Measurements from ENCODE around the gene TREH.

Gene TREH

GRCh38 chr11:118705791-118706545, 26.5 kb upstream of the TREH start:
- Histone ChIP-seq H3K27me3 (replicated peaks) (no peaks in the 10 kb centered on the region), H3K27ac (no peak overlapping the region), H3K4me3 (ENCODE audit: low read depth, low read length) (no peak overlapping the region), H3K36me3 (replicated peaks) (no peaks in the 10 kb centered on the region)
- in situ Hi-C loops (cut with HindIII; ENCODE audit: low pct_ligation_motif_present, low sequenced_read_pairs), result loop anchor here (25.0 kb wide), 1 partner anchor 231 kb away; the partner anchor contains the start of gene BCL9L
- DNase-seq, result no peak
- TF ChIP-seq, protein P1, sequence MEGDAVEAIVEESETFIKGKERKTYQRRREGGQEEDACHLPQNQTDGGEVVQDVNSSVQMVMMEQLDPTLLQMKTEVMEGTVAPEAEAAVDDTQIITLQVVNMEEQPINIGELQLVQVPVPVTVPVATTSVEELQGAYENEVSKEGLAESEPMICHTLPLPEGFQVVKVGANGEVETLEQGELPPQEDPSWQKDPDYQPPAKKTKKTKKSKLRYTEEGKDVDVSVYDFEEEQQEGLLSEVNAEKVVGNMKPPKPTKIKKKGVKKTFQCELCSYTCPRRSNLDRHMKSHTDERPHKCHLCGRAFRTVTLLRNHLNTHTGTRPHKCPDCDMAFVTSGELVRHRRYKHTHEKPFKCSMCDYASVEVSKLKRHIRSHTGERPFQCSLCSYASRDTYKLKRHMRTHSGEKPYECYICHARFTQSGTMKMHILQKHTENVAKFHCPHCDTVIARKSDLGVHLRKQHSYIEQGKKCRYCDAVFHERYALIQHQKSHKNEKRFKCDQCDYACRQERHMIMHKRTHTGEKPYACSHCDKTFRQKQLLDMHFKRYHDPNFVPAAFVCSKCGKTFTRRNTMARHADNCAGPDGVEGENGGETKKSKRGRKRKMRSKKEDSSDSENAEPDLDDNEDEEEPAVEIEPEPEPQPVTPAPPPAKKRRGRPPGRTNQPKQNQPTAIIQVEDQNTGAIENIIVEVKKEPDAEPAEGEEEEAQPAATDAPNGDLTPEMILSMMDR (IDR thresholded peaks at IDR 0.05; ENCODE audit: low read depth, low read length, missing control alignments), result no peak

DNA sequence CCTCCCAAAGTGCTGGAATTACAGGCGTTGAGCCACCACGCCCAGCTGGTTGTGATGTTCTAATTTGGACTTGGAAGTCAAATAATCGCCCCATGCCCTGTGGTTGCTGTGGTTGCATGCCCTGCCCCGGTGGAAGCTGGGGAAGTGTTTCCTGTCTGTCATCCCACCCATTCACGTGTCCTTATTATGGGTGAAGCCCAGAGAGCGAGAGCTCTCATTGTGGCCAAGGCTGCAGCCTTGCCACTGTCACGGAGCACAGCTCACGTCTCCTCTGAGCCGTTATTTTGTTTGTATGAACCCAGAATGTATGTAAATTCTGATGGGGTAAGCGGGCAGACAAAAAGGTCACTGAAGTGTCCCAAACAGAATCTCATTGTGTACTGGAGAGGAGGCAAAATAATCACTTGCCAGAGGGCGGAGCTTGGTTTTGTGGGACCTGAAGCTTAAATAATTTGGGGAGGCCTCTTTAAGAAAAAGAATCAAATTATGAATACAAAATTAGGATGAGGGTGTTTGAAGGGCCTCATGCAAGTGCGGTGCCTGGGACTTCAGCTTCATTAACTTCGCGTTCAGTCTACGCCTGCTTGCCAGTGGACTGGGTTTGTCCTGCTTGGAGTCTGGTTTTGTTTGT, 25.8 kb upstream of the TREH start:
- Histone ChIP-seq H3K4me3 (ENCODE audit: low read depth, low read length) (no peak overlapping the region), H3K36me3 (replicated peaks) (no peaks in the 10 kb centered on the region), H3K27ac (no peak overlapping the region), H3K27me3 (replicated peaks) (no peaks in the 10 kb centered on the region)
- TF ChIP-seq, protein P1 (IDR thresholded peaks at IDR 0.05; ENCODE audit: low read depth, low read length, missing control alignments), result no peak
- in situ Hi-C loops (cut with HindIII; ENCODE audit: low pct_ligation_motif_present, low sequenced_read_pairs), result loop anchor here (25.0 kb wide), 1 partner anchor 232 kb away; the partner anchor contains the start of gene BCL9L
- DNase-seq, result no peak

GRCh38 chr11:118703563-118704106, 24.2 kb upstream of the TREH start:
- no peak for DNase-seq
- TF ChIP-seq, protein P1 (IDR thresholded peaks at IDR 0.05; ENCODE audit: low read depth, low read length, missing control alignments), result no peak
- H3K4me3 ChIP-seq (ENCODE audit: low read depth, low read length), result no peak overlapping the region
- in situ Hi-C loops (cut with HindIII; ENCODE audit: low pct_ligation_motif_present, low sequenced_read_pairs), result loop anchor here (25.0 kb wide), 1 partner anchor 234 kb away; the partner anchor contains the start of gene BCL9L
- no peak overlapping the region for H3K27ac ChIP-seq
- H3K36me3 ChIP-seq (replicated peaks), result no peaks in the 10 kb centered on the region
- no peaks in the 10 kb centered on the region for H3K27me3 ChIP-seq (replicated peaks)

GRCh38 chr11:118699506-118700220, 20.2 kb upstream of the TREH start:
- no peak for DNase-seq
- Histone ChIP-seq H3K27ac (no peak overlapping the region), H3K4me3 (ENCODE audit: low read depth, low read length) (no peak overlapping the region), H3K36me3 (replicated peaks) (no peaks in the 10 kb centered on the region), H3K27me3 (replicated peaks) (no peaks in the 10 kb centered on the region)
- in situ Hi-C loops (cut with HindIII; ENCODE audit: low pct_ligation_motif_present, low sequenced_read_pairs), result loop anchor here (25.0 kb wide), 1 partner anchor 238 kb away; the partner anchor contains the start of gene BCL9L
- TF ChIP-seq, protein P1 (IDR thresholded peaks at IDR 0.05; ENCODE audit: low read depth, low read length, missing control alignments), result no peak

- no peak for DNase-seq
- no peak overlapping the region for H3K4me3 ChIP-seq (ENCODE audit: low read depth, low read length)
- H3K27me3 ChIP-seq (replicated peaks), result no peaks in the 10 kb centered on the region
- H3K27ac ChIP-seq, result no peak overlapping the region
- no peaks in the 10 kb centered on the region for H3K36me3 ChIP-seq (replicated peaks)
- in situ Hi-C loops (cut with HindIII; ENCODE audit: low pct_ligation_motif_present, low sequenced_read_pairs), result no loop called here
- TF ChIP-seq, protein P1 (IDR thresholded peaks at IDR 0.05; ENCODE audit: low read depth, low read length, missing control alignments), result no peak
Observed at GRCh38 chr11:118697346-118697745, 17.9 kb upstream of the TREH start.

All from brain microvascular endothelial cell (primary cell).